Germinal center (tissue), 1 donor: ENCODE results near the gene PLEKHA6.

Experiments
- DNase-seq: peaks from one replicate; pipeline ENCODE4 v3.0.0; 2012; ENCODE audit warnings: mixed read lengths, low spot score

PLEKHA6 gene

DNA sequence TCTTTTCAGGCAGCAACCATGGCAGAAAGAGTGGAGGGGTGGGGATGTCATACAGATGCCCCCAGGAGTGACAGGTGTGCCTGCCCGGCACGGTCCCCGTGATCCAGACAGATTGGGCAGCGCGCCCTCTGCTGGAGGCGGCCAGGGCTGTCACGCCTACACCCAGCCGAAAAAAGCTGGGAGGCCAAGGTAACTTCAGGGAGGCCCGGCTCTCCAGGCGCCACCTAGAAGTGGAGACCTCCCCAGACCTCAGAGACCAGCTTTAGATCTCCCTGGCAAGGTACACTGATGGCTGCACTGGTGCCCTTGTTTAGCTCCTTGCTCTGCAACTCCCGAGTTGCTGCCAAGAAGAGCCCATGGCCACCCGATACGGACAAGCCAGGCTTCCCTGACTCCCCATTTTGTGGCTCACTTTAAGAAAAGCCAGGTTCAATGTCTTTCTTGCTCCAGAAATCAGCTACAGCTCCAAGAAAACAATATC lies 152.6 kb downstream of the PLEKHA6 start:
- DNase-seq: peak; percentile 80

DNA sequence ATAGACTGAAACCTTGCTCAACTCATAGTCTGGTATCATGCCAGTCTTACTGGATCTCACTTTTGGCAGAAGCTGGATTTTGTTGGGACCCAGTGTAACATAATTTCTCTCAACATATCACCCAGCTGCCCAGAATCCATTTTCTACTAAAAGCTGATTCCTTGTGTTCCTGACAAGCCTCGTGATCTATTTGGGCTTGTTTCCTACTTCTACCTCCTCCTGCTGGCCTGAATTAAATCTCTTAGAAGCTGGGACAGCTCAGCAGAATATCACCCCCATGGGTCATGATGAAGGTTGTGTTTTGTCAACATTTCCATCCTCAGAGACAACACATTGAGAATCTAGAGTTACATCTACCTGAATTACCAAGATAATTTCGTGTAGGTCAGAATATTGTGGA lies 153.6 kb downstream of the PLEKHA6 start:
- DNase-seq: no peak

DNA sequence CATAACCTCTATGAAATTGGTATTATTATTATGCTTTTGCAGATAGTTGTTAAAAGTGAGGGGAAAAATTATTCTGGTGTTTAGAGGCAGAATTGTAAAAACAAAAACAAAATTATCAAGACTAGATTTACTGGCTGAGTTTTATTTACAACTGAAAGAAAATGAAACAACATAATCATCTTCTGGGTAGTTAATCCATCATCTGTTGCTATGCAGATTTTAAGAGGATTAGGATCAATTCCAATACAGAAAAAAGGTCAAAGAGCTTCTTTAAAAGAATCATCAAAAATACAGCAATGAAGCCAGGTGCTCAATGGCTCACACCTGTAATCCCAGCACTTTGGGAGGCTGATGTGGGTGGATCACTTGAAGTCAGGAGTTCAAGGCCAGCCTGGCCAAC lies 154.2 kb downstream of the PLEKHA6 start:
- DNase-seq: no peak

DNA sequence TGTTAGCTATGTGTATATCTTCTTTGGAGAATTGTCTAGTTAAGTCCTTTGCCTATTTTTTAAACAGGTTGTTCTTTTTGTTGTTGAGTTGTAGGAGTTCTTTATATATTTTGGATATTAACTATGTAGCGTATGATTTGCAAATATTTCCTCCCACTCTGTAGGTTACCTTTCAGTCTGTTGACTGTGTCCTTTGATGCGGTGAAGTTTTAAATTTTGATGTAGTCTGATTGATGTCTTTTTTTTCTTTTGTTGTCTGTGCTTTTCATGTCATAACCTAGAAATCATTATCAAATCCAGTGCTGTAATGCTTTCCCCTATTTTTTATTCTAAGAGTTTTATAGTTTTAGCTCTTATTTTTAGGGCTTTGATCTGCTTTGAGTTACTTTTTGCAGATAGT lies 154.8 kb downstream of the PLEKHA6 start:
- no peak for DNase-seq

DNA sequence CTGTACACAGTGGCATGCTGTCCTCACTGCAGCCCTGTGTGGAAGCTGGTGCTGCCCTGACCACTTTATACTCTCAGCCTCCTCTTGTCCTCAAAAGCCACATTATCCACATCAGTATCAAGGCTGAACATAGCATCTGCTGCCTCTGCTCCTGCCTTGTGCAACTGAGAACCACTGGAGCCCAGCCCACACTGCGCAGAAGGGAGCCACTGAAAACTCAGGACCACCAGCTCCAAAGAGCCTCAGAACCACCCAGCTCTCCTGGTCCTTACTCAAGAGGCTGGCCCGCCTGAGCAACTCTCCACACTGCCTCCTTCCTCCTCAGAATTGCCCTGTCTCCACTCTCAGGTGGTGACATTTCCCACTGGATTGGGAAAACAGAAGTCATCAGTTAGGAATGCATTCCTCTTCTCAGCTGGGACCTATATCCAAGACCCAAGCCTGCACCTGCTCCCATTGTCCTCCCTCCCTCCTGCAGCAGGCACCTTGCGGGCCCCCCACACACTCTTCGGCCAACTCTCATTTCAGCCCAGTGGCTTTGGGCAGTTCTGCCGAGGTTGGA lies 156.4 kb downstream of the PLEKHA6 start:
- DNase-seq: no peak

DNA sequence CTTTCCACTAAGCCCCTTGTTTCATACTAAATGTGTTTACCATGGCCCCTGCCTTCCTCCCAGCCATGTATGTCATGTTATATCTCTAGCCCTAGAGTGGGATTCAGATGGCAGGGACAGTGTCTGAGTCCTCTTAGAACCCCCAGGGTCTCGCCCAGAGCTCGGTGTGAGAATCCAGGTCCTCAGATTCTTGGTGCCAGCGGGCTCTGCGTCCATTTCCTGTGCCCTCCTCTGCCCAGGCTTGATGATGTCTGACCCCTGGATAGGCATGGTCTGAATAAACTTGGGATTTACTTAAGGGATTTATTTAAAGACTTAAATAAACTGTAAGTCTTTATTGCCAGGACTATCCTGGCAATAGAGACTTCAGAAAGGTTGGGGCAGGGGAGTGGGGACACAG lies 157.2 kb downstream of the PLEKHA6 start:
- no peak for DNase-seq

DNA sequence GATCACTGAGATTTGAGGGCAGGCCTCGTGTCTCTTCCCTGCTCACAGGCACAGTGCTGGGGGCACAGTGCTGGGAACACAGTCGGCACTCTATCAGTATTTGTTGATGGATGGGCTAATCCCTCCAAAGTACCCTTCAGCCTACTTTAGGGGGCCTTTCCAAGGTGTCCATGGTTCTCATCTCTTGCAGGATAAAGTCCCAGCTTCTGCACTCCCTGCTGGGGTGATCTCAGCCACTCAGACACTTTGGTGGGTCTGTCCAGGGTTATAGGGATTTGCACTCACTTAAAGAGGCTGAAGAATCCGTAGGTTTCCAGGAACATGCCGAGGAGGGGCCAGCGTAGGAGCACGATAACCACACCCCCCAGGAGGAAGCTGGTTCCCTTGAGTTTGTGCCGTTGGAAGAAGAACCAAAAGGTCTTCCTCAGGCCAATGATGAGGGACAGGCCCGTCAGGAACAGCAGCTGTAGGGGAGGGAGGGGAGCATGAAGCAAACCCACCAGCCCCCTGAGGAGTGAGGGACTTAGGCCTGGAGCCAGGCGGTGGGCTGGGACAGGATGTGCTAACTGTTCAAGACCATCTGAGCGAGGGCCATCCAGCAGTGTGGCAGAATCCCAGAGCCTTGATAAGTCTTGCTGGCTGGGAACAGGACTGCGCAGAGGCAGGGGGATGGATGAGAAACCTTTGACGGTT lies 158.2 kb downstream of the PLEKHA6 start:
- DNase-seq: no peak

DNA sequence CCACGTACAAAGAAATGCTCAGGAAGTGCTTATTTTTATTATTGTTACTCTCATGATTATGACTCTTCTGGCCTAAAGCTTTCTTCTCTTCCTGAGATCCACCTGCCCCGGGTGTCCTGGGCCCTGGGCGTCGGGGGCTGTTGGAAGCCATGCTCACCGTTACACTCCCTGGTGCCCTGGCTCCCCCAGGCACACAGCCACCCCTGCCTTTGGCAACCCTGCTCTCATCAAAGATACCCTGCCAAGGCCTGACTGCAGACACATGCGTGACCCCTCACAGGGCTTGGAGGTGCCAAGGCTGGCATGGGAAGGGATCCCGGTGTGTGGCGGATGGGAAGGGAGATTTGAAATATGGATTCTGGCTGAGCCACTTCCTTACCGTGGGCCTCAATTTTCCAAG lies 160.2 kb downstream of the PLEKHA6 start:
- DNase-seq: no peak

DNA sequence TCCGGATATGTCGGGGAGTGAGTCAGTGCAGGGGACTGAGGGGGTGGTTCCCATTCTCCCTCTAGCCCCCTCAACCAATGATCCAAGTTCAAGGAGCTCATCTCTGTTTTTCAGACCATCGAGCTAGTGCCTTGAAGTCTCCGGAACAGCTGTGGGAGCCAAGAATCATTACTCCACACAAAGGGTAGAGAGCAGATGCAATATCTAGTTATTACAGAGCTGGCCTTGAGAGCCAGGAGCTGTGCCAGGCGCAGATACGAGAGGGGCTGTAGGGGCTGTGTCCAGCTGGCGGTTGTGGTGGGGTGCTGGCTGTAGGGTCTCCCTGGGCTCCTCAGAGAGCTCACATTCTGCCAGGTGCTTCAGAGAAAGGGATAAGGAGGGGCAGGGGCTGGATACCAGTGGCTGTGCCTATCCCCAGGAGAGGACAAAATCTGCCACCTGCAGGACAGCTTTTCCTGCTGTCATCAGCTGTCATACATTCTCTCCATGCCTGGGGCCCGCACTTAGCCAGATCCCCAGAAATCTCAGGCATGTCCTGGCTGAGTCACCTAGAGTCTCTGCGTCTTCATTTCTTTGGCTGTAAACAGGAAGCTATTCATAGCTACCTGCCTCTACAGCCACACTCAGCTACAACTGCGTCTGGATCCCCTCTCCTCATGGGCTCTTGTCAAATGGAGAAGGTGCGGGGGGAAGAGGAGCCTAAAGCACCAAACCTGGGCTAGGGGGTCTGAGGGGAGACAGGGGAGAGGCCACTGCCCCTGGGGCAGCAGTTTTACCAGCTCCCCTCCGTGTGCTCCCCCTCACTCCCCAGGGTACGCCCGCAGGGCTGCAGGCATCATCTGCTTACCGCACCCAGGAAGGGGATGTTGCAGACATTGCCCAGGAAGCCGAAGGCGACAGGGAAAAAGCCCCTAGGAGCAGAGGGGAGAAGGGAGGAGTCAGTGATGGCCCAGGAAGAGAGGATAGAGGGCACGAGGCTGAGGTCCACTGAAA lies 161.1 kb downstream of the PLEKHA6 start:
- no peak for DNase-seq

DNA sequence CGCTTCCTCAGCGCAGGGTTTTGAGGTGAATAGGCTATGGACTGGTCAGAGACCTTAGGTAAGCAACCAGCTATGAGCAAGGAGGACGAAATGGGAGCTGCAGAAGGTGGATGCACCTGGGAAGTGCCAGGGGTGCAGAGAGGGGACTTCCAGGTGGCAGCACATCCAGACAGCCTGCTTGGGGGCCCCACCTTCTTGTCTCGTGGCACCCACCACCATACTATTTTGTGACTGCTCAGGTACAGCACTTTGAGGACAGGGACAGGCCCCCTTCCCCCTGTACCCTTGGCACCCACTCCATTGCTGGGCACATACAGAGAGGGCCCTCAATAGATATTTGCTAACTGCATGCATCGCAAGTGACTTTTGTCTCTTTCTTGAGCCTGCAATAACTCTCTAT lies 162.7 kb downstream of the PLEKHA6 start:
- DNase-seq: no peak

DNA sequence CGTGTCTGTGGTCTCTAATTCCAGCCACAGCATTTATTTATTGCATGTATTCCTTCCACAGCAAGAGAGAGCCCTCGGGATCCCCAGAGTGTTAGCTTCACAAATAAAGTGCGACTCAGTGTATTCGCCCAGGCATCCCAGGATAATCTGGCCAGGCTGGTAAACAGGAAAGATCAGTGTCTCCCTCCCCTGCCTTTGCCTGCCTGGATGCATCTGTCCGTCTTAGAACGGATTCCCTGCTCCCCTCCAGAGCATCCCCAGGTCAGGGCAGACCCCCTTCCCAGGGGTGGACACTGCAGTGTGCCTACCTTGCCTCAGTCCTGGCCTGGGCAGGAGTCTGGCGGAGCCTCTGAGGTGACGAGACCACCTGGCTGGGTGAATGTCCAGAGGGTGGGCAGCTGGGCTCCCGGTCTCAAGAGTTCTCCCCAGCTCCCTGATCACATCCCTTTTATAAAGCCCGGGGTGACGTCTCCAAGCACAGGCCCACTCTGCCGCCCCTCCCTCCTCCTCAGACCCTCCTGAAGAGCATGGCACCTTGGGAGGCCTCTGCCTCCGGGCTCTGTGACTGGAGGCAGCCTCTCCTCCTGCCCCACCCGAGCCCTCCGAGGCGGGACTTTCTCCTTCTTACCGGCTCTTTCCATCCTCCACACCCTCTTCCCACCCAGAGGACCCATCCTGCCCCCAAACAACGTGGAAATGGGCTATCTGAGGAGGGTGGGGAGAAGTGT lies 163.5 kb downstream of the PLEKHA6 start, which contains the start of gene KISS1:
Gene KISS1, minus strand, starts transcription at position 424 of the 728 bp plus-strand sequence. CDS start 3,615 bp downstream, outside the sequence.
- no peak for DNase-seq

DNA sequence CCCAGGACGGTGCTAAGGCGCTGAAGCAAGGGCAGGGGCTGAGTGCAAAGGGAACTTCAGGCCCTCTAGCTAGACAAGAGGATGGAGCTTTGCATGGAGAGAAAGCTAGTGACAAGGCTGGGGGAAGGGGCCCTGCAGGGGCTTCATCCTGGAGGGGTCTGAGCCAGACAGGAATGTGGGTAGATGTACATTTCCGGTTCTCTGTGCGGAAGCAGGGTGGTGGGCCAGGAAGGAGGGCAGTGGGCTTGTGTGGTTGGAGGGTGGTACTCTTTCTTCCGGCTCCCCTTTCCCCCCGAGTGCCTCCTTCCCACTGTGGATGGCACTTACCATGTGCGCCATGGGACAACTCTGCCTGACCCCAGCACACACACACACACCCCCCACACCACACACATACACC lies 165.0 kb downstream of the PLEKHA6 start:
- no peak for DNase-seq

DNA sequence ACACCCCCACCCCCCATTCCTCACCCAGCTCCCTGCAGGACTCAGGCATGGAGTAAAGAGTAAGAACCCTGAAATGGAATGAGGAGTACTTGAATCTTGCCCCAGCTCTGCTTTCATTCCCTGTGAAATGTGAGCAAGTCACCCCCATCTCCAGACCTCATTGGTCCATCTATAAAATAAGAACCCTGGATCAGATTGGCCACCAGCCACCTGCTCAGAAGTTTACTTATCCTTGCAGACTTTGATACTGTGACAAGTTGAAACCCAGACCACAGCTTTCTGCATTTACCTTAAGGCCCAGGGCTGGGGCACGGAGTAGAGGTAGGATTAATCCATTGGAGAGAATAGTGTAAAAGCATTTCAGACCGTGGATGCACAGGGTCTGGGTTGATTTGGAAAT lies 165.6 kb downstream of the PLEKHA6 start:
- DNase-seq: no peak

DNA sequence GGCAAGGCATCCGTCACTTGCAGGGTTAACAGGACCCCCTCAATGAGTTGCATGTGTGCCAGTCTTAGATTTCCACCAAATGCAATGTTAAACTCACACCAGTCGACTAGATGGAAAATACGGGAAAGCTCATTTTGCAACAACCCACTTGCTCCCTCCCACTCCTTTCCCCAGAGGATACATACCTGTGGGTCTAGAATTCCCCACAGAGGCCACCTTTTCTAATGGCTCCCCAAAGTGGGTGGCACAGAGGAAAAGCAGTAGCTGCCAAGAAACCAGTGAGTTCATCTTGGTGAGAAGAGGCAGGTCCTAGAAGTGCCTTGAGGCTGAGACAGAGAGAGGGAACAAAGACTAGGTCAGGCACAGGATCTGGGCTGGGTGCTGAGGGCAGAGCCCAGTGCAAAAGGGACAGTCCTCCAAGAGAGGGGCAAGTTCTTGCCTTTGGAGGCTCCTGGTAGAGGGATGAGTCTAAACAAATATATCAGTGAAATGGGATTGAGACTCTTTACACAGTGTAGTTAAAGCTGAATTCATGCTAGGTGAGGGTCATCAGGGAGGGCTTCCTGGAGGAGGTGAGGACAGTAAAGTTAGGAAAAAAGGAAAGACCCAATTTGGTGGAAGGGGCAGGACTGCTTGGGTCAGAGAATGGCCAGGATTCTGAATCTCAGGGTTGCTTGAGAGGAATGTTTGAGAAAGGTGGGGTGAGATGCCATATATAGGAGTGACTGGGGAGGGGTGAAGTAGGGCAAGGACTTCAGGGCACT lies 167.0 kb downstream of the PLEKHA6 start:
- DNase-seq: no peak

DNA sequence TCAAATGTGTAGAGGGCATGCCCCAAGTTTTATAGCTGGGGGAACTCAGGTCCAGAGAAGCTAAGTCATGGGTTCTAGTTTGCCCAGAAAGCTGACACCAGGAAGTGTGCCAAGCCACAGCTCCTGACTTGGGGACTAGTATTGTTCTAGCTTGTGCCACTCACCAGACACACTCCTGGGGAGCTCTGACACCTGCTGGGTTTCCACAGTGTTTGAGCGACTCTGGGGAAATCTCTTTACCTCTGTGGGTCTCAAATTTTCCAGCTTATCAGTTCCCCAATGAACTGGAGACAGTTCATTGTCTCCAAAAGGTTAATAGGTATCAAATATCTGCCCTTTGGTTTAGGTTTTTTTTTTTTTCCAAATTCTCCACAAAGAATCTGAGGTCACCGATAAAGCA lies 167.7 kb downstream of the PLEKHA6 start:
- DNase-seq: no peak

DNA sequence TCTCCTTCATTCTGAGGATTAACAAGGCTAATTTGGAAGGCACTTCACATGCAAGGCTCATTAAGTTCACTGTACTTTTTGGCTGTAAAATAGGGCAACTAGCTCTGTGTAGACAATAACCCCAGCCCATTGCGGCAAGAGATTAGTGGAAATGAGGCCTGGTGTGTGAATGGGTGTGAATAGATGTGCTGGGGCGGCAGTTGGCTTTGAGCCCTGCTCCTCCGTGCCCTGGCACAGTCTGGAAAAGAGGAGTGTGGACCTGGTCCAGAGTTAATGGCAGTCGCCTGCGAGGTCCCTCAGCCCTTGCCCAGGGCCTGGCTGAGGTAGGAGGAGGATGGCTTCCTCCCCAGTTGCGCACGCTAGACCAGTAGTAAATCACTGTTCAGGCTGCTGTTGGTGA lies 168.3 kb downstream of the PLEKHA6 start:
- DNase-seq: no peak

DNA sequence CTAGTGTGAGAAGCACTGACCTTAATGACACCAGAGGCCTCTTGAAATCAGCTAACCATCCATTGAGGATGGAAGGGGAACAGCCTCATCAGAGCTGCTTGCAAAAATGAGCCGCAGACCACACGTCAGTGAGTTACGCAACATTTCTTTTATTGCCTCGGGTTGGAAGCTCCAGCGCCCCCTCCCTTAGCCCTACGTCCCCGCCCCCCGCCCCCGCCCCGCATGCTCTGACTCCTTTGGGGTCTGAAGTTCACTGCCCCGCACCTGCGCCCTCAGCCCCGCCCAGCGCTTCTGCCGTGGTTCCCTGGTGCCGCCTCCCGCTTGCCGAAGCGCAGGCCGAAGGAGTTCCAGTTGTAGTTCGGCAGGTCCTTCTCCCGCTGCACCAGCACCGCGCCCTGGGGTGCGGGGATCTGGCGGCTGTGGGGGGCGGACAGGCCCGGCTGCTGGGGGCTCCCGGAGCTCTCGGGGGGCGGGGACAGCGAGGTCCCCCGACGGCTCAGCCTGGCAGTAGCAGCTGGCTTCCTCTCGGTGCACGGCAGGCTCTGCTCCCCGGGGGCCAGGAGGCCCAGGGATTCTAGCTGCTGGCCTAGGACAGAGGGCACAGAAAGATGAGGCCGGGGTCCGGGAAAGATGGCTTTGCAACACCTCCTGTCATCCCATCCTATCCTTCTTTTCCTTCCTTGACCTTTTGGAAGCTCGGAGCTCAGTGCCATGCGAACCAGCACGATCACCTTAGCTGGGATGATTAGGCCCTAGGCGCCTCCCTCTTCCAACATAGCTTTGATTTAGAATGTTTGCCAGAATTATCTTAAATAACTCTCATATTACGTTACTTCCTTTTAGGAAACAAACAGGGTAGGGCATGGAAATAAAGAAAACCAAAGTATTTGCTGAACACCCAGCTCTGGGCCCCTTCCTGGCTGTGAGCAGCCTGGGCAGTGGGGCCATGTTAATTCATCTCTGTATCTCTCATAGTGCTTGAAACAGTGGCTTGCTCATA lies 169.2 kb downstream of the PLEKHA6 start:
- no peak for DNase-seq

DNA sequence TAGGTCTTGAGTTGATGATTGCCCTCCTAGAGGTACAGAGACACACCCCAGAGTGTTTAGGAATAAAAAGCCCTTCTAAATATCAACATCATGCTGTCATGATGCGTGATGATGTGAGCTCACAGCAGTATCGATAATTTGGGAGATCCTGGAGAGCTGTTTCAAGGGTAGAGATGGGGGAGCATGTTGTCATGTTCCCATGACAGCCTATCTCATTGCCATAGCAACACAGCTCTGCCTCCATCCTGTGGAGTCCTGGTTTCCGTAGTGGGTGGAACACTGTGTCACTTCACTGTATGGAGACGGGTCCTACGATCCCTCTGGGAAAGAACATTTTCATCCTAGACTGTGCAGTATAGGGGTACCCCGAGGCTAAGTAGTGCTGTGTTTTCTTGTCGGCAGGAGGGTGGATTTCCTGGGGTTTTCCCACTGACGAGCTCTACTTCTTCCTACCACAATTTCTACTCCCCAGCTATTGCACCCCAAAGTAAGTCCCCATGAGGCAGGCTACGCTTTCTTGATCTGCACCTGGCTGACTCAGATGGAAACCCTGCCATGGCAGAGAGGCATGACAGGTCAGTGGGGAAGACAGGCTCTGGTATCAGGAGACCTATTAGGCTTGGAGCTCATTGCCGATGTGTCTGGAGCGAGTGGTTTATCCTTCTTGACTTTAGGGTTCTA lies 170.6 kb downstream of the PLEKHA6 start:
- no peak for DNase-seq

DNA sequence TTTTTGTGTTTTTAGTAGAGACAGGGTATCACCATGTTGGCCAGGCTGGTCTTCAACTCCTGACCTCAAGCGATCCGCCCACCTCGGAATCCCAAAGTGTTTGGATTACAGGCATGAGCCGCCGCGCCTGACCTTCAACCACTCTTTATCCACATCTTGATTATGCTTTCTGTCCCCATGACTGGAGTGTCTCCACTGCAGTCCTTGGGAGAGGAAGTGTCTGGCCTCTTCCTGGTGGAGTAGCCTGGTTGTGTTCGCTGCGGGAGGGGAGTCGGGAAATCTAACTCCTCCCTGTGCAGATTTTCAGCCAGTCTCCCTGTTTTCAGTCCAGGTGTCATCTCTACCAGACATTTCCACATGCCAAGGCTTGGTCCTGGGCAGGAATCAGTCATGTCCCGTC lies 173.1 kb downstream of the PLEKHA6 start:
- no peak for DNase-seq
